22Rv1 (cell line): ENCODE data around the gene PLCB4.

ENCODE experiments used
- H3K27ac ChIP-seq: fragments of 450-650 bp; 2 replicates; pipeline ENCODE4 v1.5.1; 2017
- ZFX ChIP-seq: fragments of 450-650 bp; IDR thresholded peaks from 2 replicates; pipeline ENCODE4 v1.6.1; 2017; ENCODE audit warnings: antibody characterized with exemption, borderline replicate concordance
- TF ChIP-seq, protein P1 (sequence below): fragments of 450-650 bp; IDR thresholded peaks from 2 replicates; pipeline ENCODE4 v1.5.1; 2017; ENCODE audit warnings: mild to moderate bottlenecking

PLCB4 gene

DNA sequence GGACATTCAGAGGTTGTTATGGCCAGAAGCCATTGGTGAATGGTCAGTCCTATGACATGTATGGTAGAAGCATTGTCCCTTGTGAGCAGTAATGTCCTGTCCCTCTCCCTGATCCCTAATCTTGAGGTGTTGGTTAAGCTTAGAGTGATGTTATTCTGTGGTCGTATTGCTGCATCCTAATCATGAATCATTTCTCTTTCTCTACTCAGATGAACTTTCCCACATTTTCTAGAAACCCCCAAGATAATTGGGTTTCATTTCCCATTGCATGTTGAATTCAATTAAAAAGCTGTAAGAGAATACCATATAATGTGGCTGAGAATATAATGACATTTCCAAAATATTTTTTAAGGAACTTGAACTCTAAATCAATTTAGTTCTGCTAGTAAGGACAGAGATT lies 175.1 kb downstream of the PLCB4 start:
- H3K27ac ChIP-seq, result no peak overlapping the region
- TF ChIP-seq ZFX, result no peak
- TF ChIP-seq, protein P1, sequence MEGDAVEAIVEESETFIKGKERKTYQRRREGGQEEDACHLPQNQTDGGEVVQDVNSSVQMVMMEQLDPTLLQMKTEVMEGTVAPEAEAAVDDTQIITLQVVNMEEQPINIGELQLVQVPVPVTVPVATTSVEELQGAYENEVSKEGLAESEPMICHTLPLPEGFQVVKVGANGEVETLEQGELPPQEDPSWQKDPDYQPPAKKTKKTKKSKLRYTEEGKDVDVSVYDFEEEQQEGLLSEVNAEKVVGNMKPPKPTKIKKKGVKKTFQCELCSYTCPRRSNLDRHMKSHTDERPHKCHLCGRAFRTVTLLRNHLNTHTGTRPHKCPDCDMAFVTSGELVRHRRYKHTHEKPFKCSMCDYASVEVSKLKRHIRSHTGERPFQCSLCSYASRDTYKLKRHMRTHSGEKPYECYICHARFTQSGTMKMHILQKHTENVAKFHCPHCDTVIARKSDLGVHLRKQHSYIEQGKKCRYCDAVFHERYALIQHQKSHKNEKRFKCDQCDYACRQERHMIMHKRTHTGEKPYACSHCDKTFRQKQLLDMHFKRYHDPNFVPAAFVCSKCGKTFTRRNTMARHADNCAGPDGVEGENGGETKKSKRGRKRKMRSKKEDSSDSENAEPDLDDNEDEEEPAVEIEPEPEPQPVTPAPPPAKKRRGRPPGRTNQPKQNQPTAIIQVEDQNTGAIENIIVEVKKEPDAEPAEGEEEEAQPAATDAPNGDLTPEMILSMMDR, result no peak

DNA sequence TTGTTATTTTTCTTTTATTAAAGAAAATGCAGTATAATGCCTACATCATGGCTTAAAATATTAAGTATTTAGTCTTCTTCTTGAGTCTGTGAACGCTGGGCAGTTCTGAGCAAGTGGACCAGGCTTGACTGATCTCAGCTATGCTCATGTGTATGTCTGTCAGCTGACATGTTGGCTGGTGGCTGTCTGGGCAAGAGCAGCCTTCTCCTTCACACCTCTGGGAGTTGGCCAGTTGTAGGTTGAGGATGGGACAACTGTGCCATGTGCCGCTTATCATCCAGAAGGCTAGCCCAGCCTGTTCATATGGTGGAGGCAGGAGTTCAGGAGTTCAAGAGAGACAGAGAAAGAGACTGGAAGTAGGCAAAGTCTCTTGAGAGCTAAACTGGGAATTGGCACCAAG lies 175.9 kb downstream of the PLCB4 start:
- no peak overlapping the region for H3K27ac ChIP-seq
- TF ChIP-seq, protein P1, result no peak
- no peak for TF ChIP-seq ZFX

DNA sequence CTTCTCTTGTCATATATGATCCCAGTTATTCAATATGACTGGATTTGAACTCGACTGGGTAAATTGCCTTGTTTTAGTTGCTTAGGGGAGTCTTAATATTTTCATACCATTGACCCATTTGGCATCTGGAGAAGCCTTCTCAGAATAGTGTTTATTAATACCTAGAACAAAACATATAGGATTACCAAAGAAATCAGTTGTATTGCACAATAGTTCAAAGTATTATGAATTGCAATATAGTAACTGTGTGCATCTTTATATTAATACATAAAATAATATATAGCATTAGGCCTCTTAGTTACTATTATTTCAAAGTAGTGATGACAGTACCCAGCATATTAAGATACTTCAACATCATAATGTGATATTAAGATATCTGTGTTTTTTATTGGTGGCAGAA lies 177.8 kb downstream of the PLCB4 start:
- H3K27ac ChIP-seq, result no peak overlapping the region
- TF ChIP-seq, protein P1, result no peak
- no peak for TF ChIP-seq ZFX

DNA sequence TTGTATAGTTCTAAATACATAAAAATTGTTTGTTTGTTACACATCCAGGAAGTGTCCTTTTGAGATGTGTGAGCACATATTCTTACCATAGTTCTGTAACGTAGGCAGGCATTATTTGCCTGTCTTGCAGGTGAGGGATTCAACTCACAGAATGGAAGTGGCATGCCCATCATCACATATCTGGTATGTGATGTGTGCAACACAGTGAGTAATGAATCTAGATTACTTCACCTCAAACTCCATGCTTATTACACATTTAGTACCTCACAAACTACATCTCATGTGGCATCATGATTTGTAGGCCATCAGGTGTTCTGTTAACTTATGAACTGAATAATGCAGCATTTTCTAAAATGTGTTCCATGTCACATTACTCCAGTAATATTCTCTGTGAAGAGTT lies 181.6 kb downstream of the PLCB4 start:
- TF ChIP-seq, protein P1, result no peak
- TF ChIP-seq ZFX, result no peak
- no peak overlapping the region for H3K27ac ChIP-seq

DNA sequence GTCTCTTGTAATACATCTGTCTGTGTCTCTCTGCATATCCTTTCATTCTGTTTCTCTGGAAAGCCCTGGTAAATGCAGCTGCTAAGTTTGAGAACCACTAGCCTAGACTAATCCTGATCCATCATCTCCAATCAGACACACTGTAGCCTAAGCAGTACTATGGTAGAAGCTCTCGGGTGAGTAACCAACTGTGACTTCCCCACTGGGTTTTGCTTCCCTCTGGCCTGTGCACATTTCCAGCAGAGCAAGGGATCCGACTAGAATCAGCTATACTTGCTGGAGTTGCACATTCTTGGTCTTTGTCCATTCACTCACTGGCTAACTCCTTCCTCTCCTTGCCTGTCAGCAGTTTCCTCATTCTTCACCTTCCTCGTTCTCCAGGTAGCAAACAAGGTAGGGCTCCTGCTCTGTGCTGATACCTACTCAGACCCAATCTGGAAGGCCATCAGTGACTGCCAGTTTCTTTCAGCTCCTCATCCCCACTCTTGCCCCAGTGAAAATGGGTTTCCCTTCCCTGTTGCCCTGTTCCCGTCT lies 184.2 kb downstream of the PLCB4 start:
- no peak for TF ChIP-seq ZFX
- TF ChIP-seq, protein P1, result no peak
- no peak overlapping the region for H3K27ac ChIP-seq

DNA sequence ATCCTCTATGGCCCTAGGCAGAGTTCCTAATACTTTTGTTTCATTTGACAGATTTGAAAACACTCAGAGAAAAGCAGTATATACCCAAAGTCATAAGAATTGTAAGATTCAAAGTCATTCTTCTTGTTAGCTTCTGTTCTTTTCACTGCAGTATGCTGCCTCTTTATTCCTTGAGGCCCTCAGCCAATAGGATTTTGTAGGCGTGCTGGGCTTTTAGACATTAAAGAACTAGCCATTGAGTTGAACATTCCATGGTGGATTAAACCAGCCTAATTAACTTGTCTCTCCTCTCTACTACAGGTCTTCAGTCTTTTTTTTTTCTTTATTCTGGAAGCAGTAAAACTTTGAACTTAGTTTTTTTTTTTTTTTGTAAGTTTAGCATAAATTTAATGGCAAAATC lies 186.3 kb downstream of the PLCB4 start:
- no peak overlapping the region for H3K27ac ChIP-seq
- TF ChIP-seq, protein P1, result no peak
- TF ChIP-seq ZFX, result no peak

DNA sequence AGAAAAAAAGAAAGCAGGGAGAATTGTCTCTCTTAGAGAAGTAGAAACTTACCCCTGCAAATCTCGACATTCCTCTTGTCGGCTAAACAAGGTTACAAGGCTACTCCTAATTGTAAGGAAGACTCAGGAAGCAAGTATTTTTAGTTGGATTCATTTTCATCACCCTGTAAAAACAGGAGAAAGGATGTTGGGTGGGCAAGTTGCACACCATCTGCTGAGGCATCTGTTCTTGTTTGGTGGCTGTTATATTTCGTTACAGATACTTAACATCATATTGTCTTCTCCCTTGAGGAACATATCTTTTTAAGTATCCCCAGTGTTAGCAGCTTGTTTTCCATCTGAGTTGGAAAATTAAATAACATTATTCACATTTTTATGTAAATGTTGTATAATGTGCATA lies 187.5 kb downstream of the PLCB4 start:
- no peak overlapping the region for H3K27ac ChIP-seq
- no peak for TF ChIP-seq ZFX
- TF ChIP-seq, protein P1, result no peak
